GM12864 (cell line): Measurements from ENCODE around the gene FUCA2.
"Not testable (repeated sequence)": the region's sequence is repeated elsewhere in the genome, so short reads cannot be mapped to it uniquely, and the experiment has no call there.

Source experiments
- DNase-seq: peaks from one replicate; pipeline ENCODE4 v3.0.0-alpha.2; 2011; ENCODE audit warnings: low read depth
- H3K4me3 ChIP-seq: 2 replicates; pipeline ENCODE4 v1.5.1; 2011; ENCODE audit warnings: mild to moderate bottlenecking, low read depth, low read length, control low read depth
- CTCF ChIP-seq: IDR thresholded peaks from 2 replicates; pipeline ENCODE4 v1.5.1; 2011; ENCODE audit warnings: low read depth, mild to moderate bottlenecking, moderate library complexity, low read length, control low read depth, inconsistent platforms; ENCODE audit errors: missing control alignments

FUCA2 gene

GRCh38 chr6:143515061-143515760 lies 3.7 kb upstream of the FUCA2 start:
- no peak for DNase-seq
- no peak for TF ChIP-seq CTCF
- no peak overlapping the region for H3K4me3 ChIP-seq

- DNase-seq, result no peak
- no peak overlapping the region for H3K4me3 ChIP-seq
- TF ChIP-seq CTCF, result peak; percentile 65
Measured at GRCh38 chr6:143513410-143513809, 1.9 kb upstream of the FUCA2 start.

DNA sequence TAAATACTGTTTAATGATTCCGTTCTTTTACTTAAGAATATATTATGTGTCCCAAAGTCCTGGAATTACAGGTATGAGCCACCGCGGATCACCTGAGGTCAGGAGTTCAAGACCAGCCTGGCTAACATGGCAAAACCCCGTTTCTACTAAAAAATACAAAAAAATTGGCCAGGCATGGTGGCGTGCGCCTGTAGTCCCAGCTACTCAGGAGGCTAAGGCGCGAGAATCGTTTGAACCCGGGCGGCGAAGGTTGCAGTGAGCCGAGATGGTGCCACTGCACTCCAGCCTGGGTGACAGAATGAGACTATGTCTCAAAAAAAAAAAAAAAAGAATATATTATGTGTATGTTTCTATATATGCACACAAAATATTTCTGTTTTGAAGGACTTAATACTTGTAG lies 1.2 kb downstream of the FUCA2 start:
- not testable (repeated sequence) for H3K4me3 ChIP-seq, DNase-seq

GRCh38 chr6:143507358-143508145 lies 4.0 kb downstream of the FUCA2 start:
- peak; percentile 16 for DNase-seq
- H3K4me3 ChIP-seq, result no peak overlapping the region
- no peak for TF ChIP-seq CTCF

- DNase-seq, result no peak
- H3K4me3 ChIP-seq, result no peak overlapping the region
- TF ChIP-seq CTCF, result no peak
Measured at GRCh38 chr6:143506620-143507019, 4.9 kb downstream of the FUCA2 start.

- TF ChIP-seq CTCF, result no peak
- DNase-seq, result no peak
- no peak overlapping the region for H3K4me3 ChIP-seq
Measured at GRCh38 chr6:143506199-143506598, 5.3 kb downstream of the FUCA2 start.

- DNase-seq, result no peak
- no peak overlapping the region for H3K4me3 ChIP-seq
- TF ChIP-seq CTCF, result no peak
Measured at GRCh38 chr6:143505537-143505936, 6.0 kb downstream of the FUCA2 start.
